Activated naive CD8-positive, alpha-beta T cell treated with anti-CD3 and anti-CD28 coated beads, Interleukin-2, amount 50 U/mL, for 16 hours (primary cell): ENCODE results near the gene INSC.

ENCODE experiments used
- DNase-seq: peaks from one replicate; pipeline ENCODE4 v3.0.0-alpha.2; 2020; ENCODE audit warnings: low read depth, low spot score

Gene INSC

DNA sequence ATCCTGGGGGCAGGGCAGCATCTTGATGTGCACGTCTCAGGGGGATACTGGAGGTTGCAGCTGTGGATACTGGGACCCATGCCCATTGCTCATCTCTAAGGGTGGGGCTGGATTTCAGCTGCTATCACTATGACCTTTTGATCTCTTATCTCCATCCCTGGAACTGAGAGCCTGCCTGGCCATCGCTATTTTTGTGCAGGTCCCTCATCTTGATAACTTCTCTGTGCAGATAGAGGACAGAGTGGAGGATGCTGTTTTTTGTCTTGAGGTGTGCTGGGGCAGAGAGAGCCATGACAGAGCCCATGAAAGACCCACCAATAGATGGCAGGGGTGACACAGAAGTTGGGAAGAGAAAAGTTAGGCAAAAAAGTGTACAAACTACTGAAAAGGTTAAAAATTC lies 5.1 kb upstream of the INSC start:
- DNase-seq, result no peak

GRCh38 chr11:15111215-15111614 lies 3.5 kb upstream of the INSC start:
- no peak for DNase-seq

GRCh38 chr11:15112131-15112541 lies 2.6 kb upstream of the INSC start:
- no peak for DNase-seq

DNA sequence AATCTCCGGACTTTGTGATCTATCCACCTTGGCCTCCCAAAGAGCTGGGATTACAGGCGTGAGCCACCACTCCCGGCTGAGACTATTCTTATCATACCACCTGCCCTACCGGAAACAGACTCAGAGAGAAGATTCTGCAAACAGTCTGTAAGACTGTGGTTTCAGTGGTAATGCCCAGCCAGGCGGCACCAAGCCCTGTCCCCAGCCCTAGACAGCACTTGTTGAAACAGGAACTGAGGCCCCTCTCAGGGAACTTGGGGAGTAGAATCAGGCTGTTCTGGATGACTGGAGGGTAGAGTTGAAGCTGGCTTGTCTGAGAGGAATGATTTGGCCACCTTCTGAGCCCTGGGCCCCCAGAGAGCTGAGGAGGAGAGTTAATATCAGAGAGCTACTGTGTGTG lies 1.3 kb upstream of the INSC start:
- no peak for DNase-seq

- DNase-seq, result no peak
Observed at GRCh38 chr11:15115686-15116085, 963 bp downstream of the INSC start.

DNA sequence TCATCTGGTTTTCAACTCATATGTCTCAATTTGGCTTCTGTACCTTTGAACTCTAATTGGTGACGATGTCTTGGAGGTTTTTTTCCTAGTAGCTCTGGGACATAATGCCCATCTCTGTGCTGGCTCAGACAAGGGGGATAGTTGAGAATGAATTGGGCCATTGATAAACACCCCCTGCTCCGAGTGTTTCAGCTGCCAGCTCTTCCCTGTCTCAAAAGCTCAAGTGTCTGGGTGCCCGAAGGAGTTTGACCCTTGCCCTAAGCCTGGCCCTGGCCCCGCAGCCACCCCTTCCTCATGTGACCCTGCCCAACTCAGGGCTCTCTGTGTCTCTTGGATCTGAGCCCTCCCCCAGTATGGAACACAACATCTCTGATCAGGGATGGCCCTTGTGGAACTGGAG lies 3.0 kb downstream of the INSC start:
- no peak for DNase-seq

DNA sequence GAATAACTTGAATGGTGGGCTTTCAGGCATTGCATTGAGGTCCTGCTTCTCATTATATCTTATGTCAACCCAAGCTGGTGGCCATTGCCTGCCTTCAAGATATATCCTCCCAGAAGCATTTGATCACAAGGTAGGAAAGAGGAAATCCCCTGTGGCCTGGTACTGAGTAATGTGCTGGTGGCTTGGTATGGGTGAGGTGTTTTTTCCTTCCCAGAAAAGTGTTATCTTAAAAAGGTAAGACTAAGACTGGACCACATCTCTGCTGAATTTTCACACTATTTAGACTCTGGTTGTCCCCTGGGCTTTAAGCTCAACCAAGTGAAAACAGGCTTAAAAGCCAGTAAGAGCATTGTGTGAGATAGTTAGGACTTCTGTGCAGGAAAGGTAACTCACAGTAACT lies 3.7 kb downstream of the INSC start:
- DNase-seq, result no peak

- no peak for DNase-seq
Observed at GRCh38 chr11:15119352-15119751, 4.6 kb downstream of the INSC start.

- no peak for DNase-seq
Observed at GRCh38 chr11:15119826-15120225, 5.1 kb downstream of the INSC start.

DNA sequence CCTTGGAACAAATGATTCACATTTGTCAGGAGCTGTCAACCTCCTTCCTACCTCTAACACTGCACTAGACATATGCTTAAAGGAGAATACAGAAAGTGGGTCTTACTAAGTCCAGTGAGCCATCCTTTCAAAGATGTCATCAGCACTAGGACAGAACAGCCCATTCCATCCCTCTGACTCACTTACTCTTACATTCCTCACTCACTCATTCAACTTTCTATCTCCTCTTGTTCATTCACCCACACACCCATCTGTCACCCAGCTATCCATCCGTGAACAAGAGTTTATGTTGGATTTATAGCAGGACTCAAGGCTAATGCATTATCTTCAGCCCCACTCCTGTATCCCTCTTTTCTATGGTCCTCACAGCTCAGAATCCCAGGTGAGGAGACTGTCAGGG lies 9.1 kb downstream of the INSC start:
- DNase-seq, result no peak

DNA sequence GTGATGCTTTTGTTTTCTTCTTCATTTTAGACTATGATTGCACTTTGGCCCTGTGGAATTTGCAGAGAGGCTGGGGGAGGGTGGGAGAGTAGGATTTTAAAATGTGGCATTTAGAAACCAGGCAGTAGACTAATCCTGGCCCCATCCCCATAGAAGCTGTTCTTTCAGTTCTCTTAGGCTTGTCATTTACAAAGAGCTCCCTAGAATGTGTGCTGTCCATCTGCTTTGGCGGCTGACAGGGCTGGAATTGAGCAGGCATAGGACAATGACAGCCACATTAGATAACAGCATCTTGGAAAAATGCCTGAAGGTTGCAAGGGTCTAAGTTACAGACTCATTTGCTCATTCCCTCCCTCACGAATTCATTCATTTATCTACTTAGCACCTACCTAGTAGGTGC lies 9.8 kb downstream of the INSC start:
- DNase-seq, result no peak

- no peak for DNase-seq
Observed at GRCh38 chr11:15127341-15127740, 12.6 kb downstream of the INSC start.

DNA sequence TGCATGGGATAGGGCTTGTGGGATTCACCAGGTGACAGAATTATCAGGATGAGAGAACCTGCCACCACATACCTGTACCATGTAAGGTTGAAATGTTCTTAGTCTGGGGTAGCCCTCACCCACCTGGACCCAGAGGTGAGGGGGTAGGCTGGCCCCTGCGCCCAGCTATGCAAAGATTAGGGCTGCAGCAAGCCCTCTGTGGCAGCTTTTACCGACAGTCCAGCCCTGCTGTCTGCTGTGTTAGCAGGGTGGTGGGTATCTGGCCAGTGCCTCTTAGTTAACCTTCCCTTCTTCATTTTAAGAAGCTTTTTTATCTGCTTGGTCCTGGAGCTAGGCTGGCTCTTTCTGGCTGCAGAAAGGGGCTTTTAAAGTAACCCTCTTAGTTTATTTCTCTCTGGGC lies 13.9 kb downstream of the INSC start:
- no peak for DNase-seq

- no peak for DNase-seq
Observed at GRCh38 chr11:15136166-15136565, 21.4 kb downstream of the INSC start.

GRCh38 chr11:15139096-15139770 lies 24.5 kb downstream of the INSC start:
- no peak for DNase-seq

DNA sequence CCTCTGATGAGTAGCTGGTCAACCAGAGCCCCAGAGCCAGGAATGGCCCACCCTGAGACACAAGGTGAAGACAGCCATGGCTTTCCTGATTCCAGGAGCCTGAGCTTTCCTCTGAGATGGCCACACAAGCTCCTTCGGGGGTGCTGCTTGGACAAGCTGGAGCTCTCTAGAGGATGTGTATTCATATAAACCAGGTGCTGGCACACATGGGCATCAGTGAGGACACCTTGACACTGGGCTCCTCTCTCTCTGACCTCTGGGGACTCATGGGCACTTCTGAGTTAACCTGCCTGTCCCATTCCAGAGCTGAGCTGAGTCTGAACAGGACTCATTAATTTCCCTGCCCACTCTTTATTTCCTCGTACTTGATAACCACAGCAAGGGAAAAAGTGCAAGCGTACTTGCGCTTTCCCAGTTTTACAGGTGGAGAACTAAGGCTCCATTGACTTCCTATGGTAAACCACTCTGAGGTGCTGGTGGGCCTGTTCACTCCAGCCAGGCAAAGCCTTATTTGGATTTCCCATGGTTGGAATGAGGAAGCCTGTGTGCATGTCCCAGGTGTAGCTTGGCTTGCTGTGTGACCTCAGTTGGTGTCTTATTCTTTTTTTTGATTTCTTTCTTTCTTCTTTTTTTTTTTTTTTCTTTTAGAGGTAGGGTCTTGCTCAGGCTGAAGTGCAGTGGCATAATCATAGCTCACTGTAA lies 25.4 kb downstream of the INSC start:
- no peak for DNase-seq

DNA sequence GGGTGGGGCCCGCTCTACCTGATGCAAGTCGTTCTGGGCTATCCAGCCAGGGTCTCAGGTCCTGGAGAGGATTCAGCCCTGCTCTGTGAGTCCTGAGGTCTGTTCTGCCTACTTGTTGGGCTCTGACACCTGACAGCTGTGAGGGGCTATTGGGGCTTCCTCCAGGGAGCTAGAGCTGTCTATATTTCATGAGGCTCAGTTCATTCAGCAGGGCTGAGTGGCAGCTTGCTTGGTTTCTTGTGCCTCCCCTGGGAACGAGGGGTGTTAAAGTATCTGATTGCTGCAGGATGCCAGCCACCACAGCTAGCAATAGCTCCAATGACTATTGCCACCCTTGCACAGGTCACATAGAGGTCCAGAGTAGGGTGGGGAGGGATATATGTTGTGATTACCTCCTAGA lies 26.7 kb downstream of the INSC start:
- no peak for DNase-seq

GRCh38 chr11:15142838-15143237 lies 28.1 kb downstream of the INSC start:
- DNase-seq, result no peak

DNA sequence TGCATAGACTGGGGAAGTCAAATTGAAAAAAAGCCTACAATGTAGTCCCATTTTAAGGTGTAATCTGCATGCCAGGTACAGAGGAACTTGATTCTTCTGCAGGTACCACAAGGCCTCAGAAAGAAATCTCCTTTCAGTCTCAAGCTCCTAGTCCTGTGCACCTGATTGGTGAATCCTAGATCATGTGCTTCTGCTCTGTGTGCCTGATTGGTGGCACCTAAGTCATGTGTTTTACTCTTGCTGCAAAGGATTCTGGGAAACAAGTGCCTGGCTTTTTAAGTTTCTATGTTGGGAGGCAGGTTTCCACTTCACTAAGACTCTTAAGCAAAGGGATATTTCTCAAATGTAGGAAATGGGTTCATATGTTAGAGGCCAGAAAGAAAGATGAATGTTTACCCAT lies 29.1 kb downstream of the INSC start:
- no peak for DNase-seq

DNA sequence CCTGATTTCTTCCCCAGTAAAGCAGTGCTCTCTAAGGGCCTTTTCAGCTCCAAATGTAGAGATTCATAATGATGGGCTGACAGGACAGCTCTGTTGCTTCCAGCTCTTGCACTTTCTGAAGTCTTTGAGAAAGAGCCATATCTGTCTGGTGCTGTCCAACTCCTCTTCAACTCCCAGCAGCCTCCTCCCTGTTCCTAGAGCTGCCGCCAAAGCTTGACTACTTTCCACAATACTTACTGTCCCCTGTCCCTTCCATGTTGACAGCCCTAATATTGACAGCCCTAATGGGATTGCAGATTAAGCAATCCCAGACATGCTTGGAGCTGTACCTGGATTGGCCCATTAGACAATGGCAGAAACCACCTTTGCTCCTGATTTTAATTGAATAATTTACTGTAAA lies 29.6 kb downstream of the INSC start:
- no peak for DNase-seq

- no peak for DNase-seq
Observed at GRCh38 chr11:15145151-15145550, 30.4 kb downstream of the INSC start.

DNA sequence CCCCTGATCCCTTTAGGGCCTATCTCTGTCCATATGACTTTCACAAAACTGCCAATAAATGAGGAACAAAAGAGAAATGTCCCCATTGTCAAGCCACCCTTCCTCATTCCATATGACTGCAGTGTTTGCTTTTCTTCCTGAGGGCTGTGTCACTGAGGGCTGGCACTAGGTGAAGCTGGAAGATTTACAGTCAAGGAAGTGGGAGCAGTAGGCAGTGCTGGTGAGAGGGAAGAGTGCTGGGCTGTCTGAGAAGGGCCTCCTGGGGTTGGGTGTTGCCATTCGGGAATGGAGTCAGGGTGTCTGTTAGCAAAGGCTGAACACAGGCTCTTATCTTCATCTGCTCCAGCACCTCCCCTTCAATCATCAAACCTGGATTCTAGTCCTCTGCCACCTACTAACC lies 30.9 kb downstream of the INSC start:
- DNase-seq, result no peak

GRCh38 chr11:15146271-15147003 lies 31.7 kb downstream of the INSC start:
- no peak for DNase-seq
